ENCODE measurements around the gene JAKMIP1.

The JAKMIP1 gene

DNA sequence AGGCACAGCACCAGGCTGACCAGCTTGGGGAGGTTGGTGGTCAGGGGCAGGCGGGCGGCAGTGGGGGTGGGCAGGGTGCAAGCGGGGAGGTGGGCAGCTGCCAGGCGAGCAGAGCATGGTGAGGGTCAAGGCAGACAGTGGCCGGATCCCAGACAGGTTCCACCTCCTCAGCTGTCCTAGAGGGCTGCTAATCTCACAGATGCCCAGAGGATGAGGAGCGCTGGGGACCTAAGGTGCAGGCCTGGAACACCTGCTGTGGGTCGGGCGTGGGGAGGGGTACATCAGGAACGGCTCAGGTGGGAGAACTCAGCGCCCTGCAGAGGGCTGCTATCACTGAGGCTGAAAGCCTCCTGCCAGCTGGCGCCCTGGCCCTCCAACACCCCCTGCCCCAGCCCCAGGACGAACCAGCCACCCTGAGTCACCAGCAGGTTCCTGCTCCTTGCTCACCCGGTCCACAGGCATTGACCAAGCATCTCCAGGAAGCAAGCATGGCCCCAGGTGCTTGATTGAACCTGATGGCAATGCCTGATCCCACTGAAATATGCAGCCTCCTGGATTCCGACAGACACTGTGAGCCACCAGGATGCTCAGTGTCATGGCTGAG lies 153.7 kb downstream of the JAKMIP1 start:
- no peak for DNase-seq (ENCODE audit: low read depth)
- no peak for TF ChIP-seq CTCF (IDR thresholded peaks at IDR 0.05; ENCODE audit: low read depth, low read length, missing control alignments)
- H3K4me3 ChIP-seq (ENCODE audit: low read depth, low read length): no peak overlapping the region

DNA sequence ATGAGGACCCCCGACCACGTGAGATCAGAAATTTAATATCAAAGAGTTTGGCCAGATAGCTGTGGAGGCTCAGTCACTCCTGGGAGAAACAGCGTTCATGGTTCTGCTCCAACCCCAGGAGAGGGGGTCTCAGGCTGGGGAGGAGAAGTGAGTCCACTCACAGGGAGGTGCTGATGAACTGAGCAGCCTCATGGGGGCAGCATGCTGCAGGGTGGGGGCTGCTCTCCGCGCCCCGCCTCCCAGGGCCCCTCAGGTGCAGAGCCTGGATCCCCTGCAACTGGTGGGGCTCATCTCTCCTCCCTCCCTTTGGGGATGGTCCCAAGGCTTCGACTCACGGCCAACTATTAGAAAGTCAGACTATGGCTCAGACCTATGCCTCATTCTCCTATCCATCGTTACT lies 155.5 kb downstream of the JAKMIP1 start:
- no peak for TF ChIP-seq CTCF (IDR thresholded peaks at IDR 0.05; ENCODE audit: low read depth, low read length, missing control alignments)
- H3K4me3 ChIP-seq (ENCODE audit: low read depth, low read length): no peak overlapping the region
- DNase-seq (ENCODE audit: low read depth): no peak

GRCh38 chr4:6044276-6044675 lies 156.1 kb downstream of the JAKMIP1 start:
- TF ChIP-seq CTCF (IDR thresholded peaks at IDR 0.05; ENCODE audit: low read depth, low read length, missing control alignments): no peak
- H3K4me3 ChIP-seq (ENCODE audit: low read depth, low read length): no peak overlapping the region
- no peak for DNase-seq (ENCODE audit: low read depth)

GRCh38 chr4:6043843-6044242 lies 156.5 kb downstream of the JAKMIP1 start:
- no peak for DNase-seq (ENCODE audit: low read depth)
- H3K4me3 ChIP-seq (ENCODE audit: low read depth, low read length): no peak overlapping the region
- TF ChIP-seq CTCF (IDR thresholded peaks at IDR 0.05; ENCODE audit: low read depth, low read length, missing control alignments): no peak

DNA sequence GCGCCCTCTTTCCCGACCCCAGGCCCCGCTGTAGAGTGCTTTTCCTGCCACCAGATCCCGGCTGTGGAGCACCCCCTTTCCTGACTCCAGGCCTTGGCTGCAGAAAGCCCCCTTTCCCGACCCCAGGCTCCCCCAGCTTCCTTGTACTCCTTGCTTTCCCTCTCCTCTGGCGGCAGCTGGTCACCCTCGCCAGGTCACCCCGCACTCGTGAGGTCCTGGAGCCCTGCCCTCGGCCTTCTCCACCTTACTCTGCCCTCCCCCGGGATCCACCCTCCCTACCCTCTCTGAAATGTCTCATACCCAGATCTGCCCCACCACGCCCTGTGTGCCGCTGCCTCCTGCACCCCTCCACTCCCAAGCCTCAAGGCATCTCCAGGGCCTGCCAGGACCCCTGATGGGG lies 157.2 kb downstream of the JAKMIP1 start:
- no peak overlapping the region for H3K4me3 ChIP-seq (ENCODE audit: low read depth, low read length)
- no peak for TF ChIP-seq CTCF (IDR thresholded peaks at IDR 0.05; ENCODE audit: low read depth, low read length, missing control alignments)

DNA sequence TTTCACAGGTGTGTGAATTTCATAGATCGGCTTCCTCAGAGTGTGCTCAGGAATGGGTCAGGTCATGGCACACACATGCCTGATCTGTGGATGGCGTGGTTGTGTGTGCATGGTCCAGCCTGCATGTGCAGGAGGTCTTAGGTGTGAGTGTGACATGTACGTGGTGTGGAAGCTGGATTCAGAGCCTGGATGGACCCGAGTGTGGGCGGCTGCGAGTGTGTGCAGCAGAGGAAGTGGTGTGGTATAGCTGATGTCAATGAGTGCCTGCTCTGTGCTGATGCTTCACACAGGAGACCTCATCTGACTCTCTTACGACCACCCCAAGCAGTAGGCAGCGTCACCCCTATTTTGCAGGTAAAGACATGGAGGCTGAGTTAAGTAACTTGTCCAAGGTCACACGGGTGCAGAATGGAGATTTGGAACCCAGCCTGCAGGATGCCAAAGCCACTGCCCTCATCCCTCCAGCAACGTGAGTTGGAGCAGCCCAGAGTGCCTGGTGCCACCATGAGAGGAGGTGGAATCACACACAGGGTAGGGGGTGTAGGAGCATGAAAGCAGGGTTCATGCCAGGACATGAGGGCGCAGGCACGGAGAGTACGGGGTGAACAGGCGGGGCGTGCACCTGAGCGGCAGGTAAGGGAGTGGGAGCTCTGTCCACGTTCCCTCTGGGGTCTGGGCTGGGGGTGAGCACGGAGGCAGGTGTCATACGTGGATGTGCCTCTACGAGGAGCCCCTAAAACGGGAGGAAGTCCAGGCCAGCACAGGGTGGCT lies 157.9 kb downstream of the JAKMIP1 start:
- TF ChIP-seq CTCF (IDR thresholded peaks at IDR 0.05; ENCODE audit: low read depth, low read length, missing control alignments): no peak
- H3K4me3 ChIP-seq (ENCODE audit: low read depth, low read length): no peak overlapping the region
- DNase-seq (ENCODE audit: low read depth): no peak

More for the DNA sequence above, 157.2 kb downstream of the JAKMIP1 start:
- no peak for DNase-seq (ENCODE audit: low read depth)

DNA sequence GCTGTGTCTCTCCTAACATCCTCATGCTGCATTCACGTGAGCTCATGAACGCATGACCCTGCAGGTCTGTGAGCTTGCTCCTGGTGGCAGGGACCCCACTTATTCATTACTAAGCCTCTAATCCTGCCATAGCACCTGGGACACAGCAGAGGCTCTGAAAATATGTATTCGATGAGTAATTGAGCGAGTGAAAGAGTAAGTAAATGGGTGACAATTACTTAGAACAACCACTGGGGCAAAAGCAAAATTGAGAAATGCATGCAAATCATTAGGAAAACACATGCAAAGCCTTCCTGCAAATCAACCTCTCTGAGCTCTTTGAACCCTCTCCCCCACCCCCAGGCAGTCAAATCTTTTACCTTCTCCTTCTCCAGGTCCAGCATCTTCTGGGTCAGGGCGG lies 158.5 kb downstream of the JAKMIP1 start:
- TF ChIP-seq CTCF (IDR thresholded peaks at IDR 0.05; ENCODE audit: low read depth, low read length, missing control alignments): no peak

More for the DNA sequence above, 158.5 kb downstream of the JAKMIP1 start:
- no peak overlapping the region for H3K4me3 ChIP-seq (ENCODE audit: low read depth, low read length)
- DNase-seq (ENCODE audit: low read depth): no peak
